Upper lobe of right lung (tissue), 1 donor: ENCODE measurements around the gene REEP1. TPM values are rescaled to one million over a fixed set of nuclear protein-coding genes. Genes with fewer than 3 reads are reported as not detected.

ENCODE experiments used
- ATAC-seq: fragments of 200-7000 bp; cut with Tn5 transposase; one replicate; pipeline ENCODE4 v1.9.1; 2020; ENCODE audit warnings: mild to moderate bottlenecking, moderate library complexity
- DNase-seq: peaks from one replicate; pipeline ENCODE4 v3.0.0-alpha.2; 2020
- H3K27ac ChIP-seq: fragments of 200-600 bp; one replicate; pipeline ENCODE4 v1.8.0; 2022
- H3K27me3 ChIP-seq: fragments of 200-600 bp; one replicate; pipeline ENCODE4 v1.8.0; 2022; ENCODE audit warnings: mild to moderate bottlenecking
- H3K36me3 ChIP-seq: fragments of 200-600 bp; one replicate; pipeline ENCODE4 v1.8.0; 2022
- H3K4me1 ChIP-seq: fragments of 200-600 bp; one replicate; pipeline ENCODE4 v1.8.0; 2022
- H3K4me3 ChIP-seq: fragments of 200-600 bp; one replicate; pipeline ENCODE4 v1.8.0; 2022; ENCODE audit warnings: mild to moderate bottlenecking
- H3K9me3 ChIP-seq: fragments of 200-600 bp; one replicate; pipeline ENCODE4 v1.8.0; 2022
- CTCF ChIP-seq: fragments of 200-600 bp; IDR thresholded peaks from one replicate; pipeline ENCODE4 v1.8.0; 2022; ENCODE audit warnings: antibody characterized with exemption
- intact Hi-C: fragments of 100-400 bp; cut with DNase I; formaldehyde crosslinking; loops from one replicate; pipeline ENCODE4 v1.11.0; 2022
- total RNA-seq: library from RNA; stranded (reverse); fragmentation: NEBNext Ultra II Directional; extraction: Animal tissue kit (Norgen Biotek cat#: 25700); gene quantifications from one replicate; pipeline ENCODE4 v1.2.1, GENCODE V29; 2021
- donor health status: DM: no; HTN: yes; CAD: no; lungs with severe emphysema.

The REEP1 gene
- total RNA-seq, 1 donor from 2014 or later, result 7.8 TPM

- no peak for ATAC-seq
- intact Hi-C loops, result no loop called here
These were observed 38.2 kb upstream of the REEP1 start for GRCh38 chr2:86375623-86376022.

GRCh38 chr2:86372641-86373502 lies 35.4 kb upstream of the REEP1 start:
- Histone ChIP-seq H3K27ac (no peak overlapping the region), H3K4me1 (peaks cover 8% of the 10 kb centered on the region), H3K36me3 (no peaks in the 10 kb centered on the region), H3K9me3 (no peaks in the 10 kb centered on the region), H3K4me3 (no peak overlapping the region), H3K27me3 (no peaks in the 10 kb centered on the region)
- peak; percentile 88 for ATAC-seq
- peak; percentile 57 for TF ChIP-seq CTCF
- intact Hi-C loops, result no loop called here
- no peak for DNase-seq

More at GRCh38 chr2:86375623-86376022, 38.2 kb upstream of the REEP1 start:
- Histone ChIP-seq H3K27me3 (no peaks in the 10 kb centered on the region), H3K4me1 (no peaks in the 10 kb centered on the region), H3K9me3 (no peaks in the 10 kb centered on the region), H3K36me3 (no peaks in the 10 kb centered on the region), H3K4me3 (no peak overlapping the region), H3K27ac (no peak overlapping the region)
- TF ChIP-seq CTCF, result no peak
- DNase-seq, result no peak

DNA sequence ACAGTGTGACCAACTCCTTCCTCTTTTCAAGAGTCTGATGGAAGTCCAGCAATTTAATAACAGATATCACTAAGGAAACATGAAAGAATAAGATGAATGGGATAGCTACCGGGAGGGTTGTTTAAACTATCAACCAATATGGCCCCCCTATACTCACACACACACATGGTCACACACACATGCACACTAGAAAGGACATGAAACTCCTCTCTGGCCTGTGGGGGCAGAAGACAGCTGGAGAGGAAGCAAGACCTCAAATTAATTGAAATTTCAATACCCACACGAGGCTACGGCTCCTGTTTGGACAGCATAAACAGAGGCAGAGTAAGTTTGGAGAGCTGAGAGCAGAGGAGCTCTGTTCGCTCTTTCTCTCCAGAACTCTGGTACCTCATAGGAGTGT lies 34.7 kb upstream of the REEP1 start:
- intact Hi-C loops, result no loop called here
- no peak overlapping the region for H3K27ac ChIP-seq
- no peak for ATAC-seq
- H3K36me3 ChIP-seq, result no peaks in the 10 kb centered on the region
- no peak for TF ChIP-seq CTCF
- H3K9me3 ChIP-seq, result no peaks in the 10 kb centered on the region
- peaks cover 8% of the 10 kb centered on the region for H3K4me1 ChIP-seq
- H3K4me3 ChIP-seq, result no peak overlapping the region
- DNase-seq, result no peak
- H3K27me3 ChIP-seq, result no peaks in the 10 kb centered on the region

DNA sequence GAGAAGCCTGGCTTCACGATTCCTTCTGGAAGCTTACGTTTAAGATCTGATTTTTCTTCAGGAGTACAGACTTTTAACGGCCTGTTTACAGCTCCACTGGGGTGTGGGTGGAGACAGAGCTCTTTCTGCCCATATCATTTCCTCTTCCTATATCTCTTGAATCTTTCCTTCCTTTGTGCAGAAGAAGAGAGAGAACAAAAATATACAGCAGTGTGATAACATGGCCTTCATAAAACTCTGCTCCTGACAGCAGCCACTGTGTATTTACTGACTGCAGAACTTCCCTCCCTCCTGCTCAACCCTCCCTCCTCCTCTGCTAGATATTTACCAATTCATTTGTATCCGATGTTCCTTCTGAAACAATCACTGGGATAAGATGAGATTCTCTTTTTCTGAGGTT lies 34.1 kb upstream of the REEP1 start:
- no peak overlapping the region for H3K27ac ChIP-seq
- H3K4me1 ChIP-seq, result peaks cover 8% of the 10 kb centered on the region
- intact Hi-C loops, result no loop called here
- H3K9me3 ChIP-seq, result no peaks in the 10 kb centered on the region
- DNase-seq (no peak), ATAC-seq (no peak)
- H3K36me3 ChIP-seq, result no peaks in the 10 kb centered on the region
- no peak for TF ChIP-seq CTCF
- no peaks in the 10 kb centered on the region for H3K27me3 ChIP-seq
- H3K4me3 ChIP-seq, result no peak overlapping the region

DNA sequence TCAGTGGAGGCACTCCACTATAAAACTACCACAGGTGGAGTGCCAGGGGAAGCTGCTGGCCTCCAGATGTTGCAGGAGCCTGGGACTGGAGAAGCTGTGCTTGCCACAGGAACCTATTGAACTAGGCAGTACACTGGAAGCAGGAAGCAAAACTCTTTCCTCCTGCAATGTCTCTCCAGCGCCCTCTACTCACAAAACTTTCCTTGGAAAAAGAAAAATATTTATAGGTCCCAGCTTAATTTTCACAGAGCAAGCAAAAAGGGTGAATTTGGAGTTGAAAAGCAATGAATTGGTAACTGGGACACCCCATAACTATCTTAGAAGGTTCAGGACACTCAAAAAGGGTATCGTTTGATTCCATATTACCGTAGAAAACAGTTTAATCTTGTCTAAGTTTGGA lies 33.2 kb upstream of the REEP1 start:
- Histone ChIP-seq H3K27me3 (no peaks in the 10 kb centered on the region), H3K9me3 (no peaks in the 10 kb centered on the region)
- intact Hi-C loops, result no loop called here

More for the DNA sequence above, 33.2 kb upstream of the REEP1 start:
- no peak overlapping the region for H3K27ac ChIP-seq
- no peak overlapping the region for H3K4me3 ChIP-seq
- TF ChIP-seq CTCF, result no peak
- ATAC-seq (no peak), DNase-seq (no peak)
- peaks cover 8% of the 10 kb centered on the region for H3K4me1 ChIP-seq
- no peaks in the 10 kb centered on the region for H3K36me3 ChIP-seq
